Endothelial cell of umbilical vein (primary cell): Measurements from ENCODE around the gene IL4I1. TPM values are rescaled to one million over a fixed set of nuclear protein-coding genes. Genes with fewer than 3 reads are reported as not detected.

Source experiments
- BruUV-seq: library from RNA; stranded (reverse); fragments of 400-500 nt; replicated peaks from 2 replicates; lab custom pipeline; 2021; lab: Mats Ljungman, UMichigan
- CTCF ChIA-PET: fragments of 300-600, 350-600 bp; sonication (Branson Sonifier 250); formaldehyde crosslinking; loops from one replicate; lab custom pipeline; 2021; ENCODE audit warnings: antibody characterized with exemption, inconsistent platforms; lab: Charles Lee
- POLR2A ChIA-PET: fragments of 300-600, 350-600 bp; sonication (Branson Sonifier 250); formaldehyde crosslinking; loops from one replicate; lab custom pipeline; 2021; ENCODE audit warnings: antibody characterized with exemption, inconsistent platforms; lab: Charles Lee
- DNase-seq: peaks from one replicate; pipeline ENCODE4 v3.0.0-alpha.2; 2011; ENCODE audit warnings: low read depth, low spot score
- FAIRE-seq: peaks from 2 replicates; lab custom pipeline; 2011; peaks lifted over from hg19 to GRCh38; lab: Jason Lieb, UNC
- H2AFZ ChIP-seq: 2 replicates; pipeline ENCODE4 v1.6.0; 2012; ENCODE audit warnings: low read depth, low read length, control low read depth, inconsistent platforms
- H3K27ac ChIP-seq: 2 replicates; pipeline ENCODE4 v1.5.1; 2011; ENCODE audit warnings: low read depth, mild to moderate bottlenecking, control low read depth, low read length, moderate library complexity; ENCODE audit not compliant: insufficient read depth
- H3K27me3 ChIP-seq, 2 experiments: 2 replicates each; pipeline versions ENCODE4 v1.6.0 to v1.6.1; 2011; ENCODE audit warnings: low read length in 2 of 2, mixed read lengths in 1 of 2; ENCODE audit not compliant: control insufficient read depth in 2 of 2, insufficient read depth in 2 of 2
- H3K36me3 ChIP-seq, 2 experiments: 2 replicates in 1 of 2; 3 replicates in 1 of 2; pipeline ENCODE4 v1.5.1; 2011; ENCODE audit warnings: low read length in 2 of 2, mild to moderate bottlenecking in 1 of 2, moderate library complexity in 1 of 2; ENCODE audit not compliant: control insufficient read depth in 2 of 2, insufficient read depth in 2 of 2; ENCODE audit errors: extremely low read depth in 1 of 2
- H3K4me1 ChIP-seq: 3 replicates; pipeline ENCODE4 v1.5.1; 2011; ENCODE audit warnings: mild to moderate bottlenecking, low read length; ENCODE audit not compliant: control insufficient read depth, insufficient read depth; ENCODE audit errors: extremely low read depth
- H3K4me2 ChIP-seq: 2 replicates; pipeline ENCODE4 v1.6.1; 2011; ENCODE audit warnings: low read length, control low read depth, mixed read lengths; ENCODE audit not compliant: insufficient read depth
- H3K4me3 ChIP-seq, 3 experiments: fragments of 200-600 bp in 1 of 3; sonication (generic), shearing (Covaris generic) in 1 of 3; replicated peaks in 1 of 3; 2 replicates each; pipeline ENCODE4 v1.5.1; 2011 to 2016; ENCODE audit warnings: control low read depth in 3 of 3, low read length in 3 of 3, mild to moderate bottlenecking in 2 of 3, inconsistent platforms in 1 of 3, low read depth in 1 of 3, moderate library complexity in 1 of 3; ENCODE audit not compliant: insufficient read depth in 1 of 3
- H3K79me2 ChIP-seq: 2 replicates; pipeline ENCODE4 v1.6.0; 2012; ENCODE audit warnings: low read length, inconsistent platforms; ENCODE audit not compliant: control insufficient read depth, insufficient read depth
- H3K9ac ChIP-seq: replicated peaks from 2 replicates; pipeline ENCODE3; 2011; ENCODE audit warnings: low read length, control low read depth; ENCODE audit not compliant: insufficient read depth; ENCODE audit errors: extremely low read depth
- H3K9me1 ChIP-seq: replicated peaks from 3 replicates; pipeline ENCODE4 v1.6.0; 2011; ENCODE audit warnings: mild to moderate bottlenecking, low read length; ENCODE audit not compliant: control insufficient read depth, insufficient read depth; ENCODE audit errors: extremely low read depth
- H3K9me3 ChIP-seq: replicated peaks from 2 replicates; pipeline ENCODE4 v1.5.1; 2012; ENCODE audit warnings: low read length, inconsistent platforms; ENCODE audit not compliant: control insufficient read depth, insufficient read depth
- H4K20me1 ChIP-seq: replicated peaks from 2 replicates; pipeline ENCODE3; 2011; ENCODE audit warnings: mild to moderate bottlenecking, low read length; ENCODE audit not compliant: control insufficient read depth, insufficient read depth; ENCODE audit errors: extremely low read depth
- EZH2 ChIP-seq: IDR thresholded peaks from 2 replicates; pipeline ENCODE4 v1.6.1; 2012; ENCODE audit warnings: borderline replicate concordance, low read depth, mild to moderate bottlenecking, moderate library complexity, low read length, inconsistent platforms; ENCODE audit not compliant: severe bottlenecking
- FOS ChIP-seq: IDR thresholded peaks from 2 replicates; pipeline ENCODE4 v1.6.1; 2011; ENCODE audit warnings: mild to moderate bottlenecking, low read length, moderate library complexity, borderline replicate concordance; ENCODE audit not compliant: insufficient read depth
- GATA2 ChIP-seq: IDR thresholded peaks from 2 replicates; pipeline ENCODE4 v1.7.0; 2011; ENCODE audit warnings: low read depth, mild to moderate bottlenecking, moderate library complexity, mixed read lengths, low read length; ENCODE audit not compliant: insufficient read length, insufficient read depth
- JUN ChIP-seq: IDR thresholded peaks from 2 replicates; pipeline ENCODE4 v1.6.1; 2011; ENCODE audit warnings: borderline replicate concordance, low read depth; ENCODE audit not compliant: insufficient read length, insufficient read depth
- MYC ChIP-seq: IDR thresholded peaks from one replicate; pipeline ENCODE4 v1.6.1; 2011; ENCODE audit warnings: mild to moderate bottlenecking, low read depth, low read length
- POLR2A ChIP-seq: IDR thresholded peaks from 2 replicates; pipeline ENCODE4 v1.6.1; 2012; ENCODE audit warnings: low read depth, mild to moderate bottlenecking, control low read depth, low read length
- POLR2AphosphoS5 ChIP-seq: IDR thresholded peaks from 2 replicates; pipeline ENCODE4 v1.6.1; 2012; ENCODE audit warnings: low read depth, mild to moderate bottlenecking, control low read depth, low read length, moderate library complexity; ENCODE audit not compliant: insufficient read depth
- dilution Hi-C: fragments of 300-500 bp; cut with MboI; formaldehyde crosslinking; loops from one replicate; pipeline ENCODE4 v1.15.0; 2019; ENCODE audit warnings: low sequenced_read_pairs; ENCODE audit not compliant: extremely low pct_ligation_motif_present
- intact Hi-C: fragments of 100-400 bp; cut with micrococcal nuclease; formaldehyde crosslinking; loops from one replicate; pipeline ENCODE4 v1.10.0; 2022
- polyA plus RNA-seq, 4 experiments: library from polyadenylated mRNA; depleted of rRNA in 3 of 4; stranded (reverse) in 3 of 4; unstranded in 1 of 4; fragments of >200 nt; gene quantifications; 2 replicates each; pipeline versions ENCODE4 v1.2.1 to v1.2.3, GENCODE V29; 2011 to 2012; ENCODE audit warnings: missing spikeins in 1 of 4
- total RNA-seq: library from RNA; stranded (reverse); gene quantifications from 2 replicates; pipeline ENCODE4 v1.2.3, GENCODE V29; 2021
- TF ChIP-seq, protein P1 (sequence below), 2 donors: IDR thresholded peaks; 1 replicate in 1 of 2; 2 replicates in 1 of 2; pipeline ENCODE4 v1.5.1; 2011; ENCODE audit warnings: low read length in 2 of 2, mild to moderate bottlenecking in 2 of 2, moderate library complexity in 2 of 2, control low read depth in 1 of 2, inconsistent platforms in 1 of 2, low read depth in 1 of 2; ENCODE audit not compliant: insufficient read depth in 1 of 2; ENCODE audit errors: extremely low read depth in 1 of 2
- TF ChIP-seq, protein P2 (sequence below): IDR thresholded peaks from 2 replicates; pipeline ENCODE4 v1.6.1; 2011; ENCODE audit not compliant: insufficient read depth, insufficient read length

IL4I1 gene
- total and polyA plus RNA-seq, 2 donors (not counting 3 experiments of a cell fraction or from before 2014, with no cell fraction given): 5.0 to 5.6 TPM

DNA sequence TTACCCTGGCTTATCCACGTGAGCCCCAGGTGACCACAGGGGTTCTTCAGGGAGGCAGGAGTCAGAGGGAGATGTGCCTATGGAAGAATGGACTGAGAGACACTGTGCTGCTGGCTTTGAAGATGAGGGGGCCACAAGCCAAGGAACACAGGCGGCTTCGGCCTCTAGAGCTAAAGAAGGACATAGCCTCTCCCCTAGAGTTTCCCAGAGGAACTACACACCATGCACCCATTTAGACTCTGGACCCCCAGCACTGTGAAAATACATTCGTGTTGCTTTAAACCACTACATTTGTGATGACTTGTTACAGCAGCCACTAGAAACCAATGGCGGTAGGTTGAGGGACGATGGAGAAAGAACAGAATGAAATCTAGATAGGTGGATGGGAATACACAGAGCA lies 18.6 kb upstream of the IL4I1 start:
- Histone ChIP-seq H2AFZ (no peak overlapping the region), H3K4me2 (no peak overlapping the region), H3K4me3 (no peak overlapping the region), H4K20me1 (no peaks in the 10 kb centered on the region), H3K27me3 (no peaks in the 10 kb centered on the region), H3K36me3 (peaks cover 6 to 14% of the 10 kb centered on the region in 2 experiments), H3K4me1 (no peaks in the 10 kb centered on the region), H3K9me1 (no peaks in the 10 kb centered on the region), H3K9me3 (no peaks in the 10 kb centered on the region), H3K79me2 (peaks cover 38% of the 10 kb centered on the region), H3K27ac (no peak overlapping the region), H3K9ac (no peak overlapping the region)
- CTCF ChIA-PET: no interaction called here
- BruUV-seq: no TSS peak
- no peak for DNase-seq
- dilution Hi-C loops (no loop called here), intact Hi-C loops (no loop called here)
- no peak for FAIRE-seq
- TF ChIP-seq FOS (no peak), MYC (no peak), JUN (no peak), POLR2AphosphoS5 (no peak), POLR2A (no peak), GATA2 (no peak), EZH2 (no peak)
- TF ChIP-seq, protein P1, sequence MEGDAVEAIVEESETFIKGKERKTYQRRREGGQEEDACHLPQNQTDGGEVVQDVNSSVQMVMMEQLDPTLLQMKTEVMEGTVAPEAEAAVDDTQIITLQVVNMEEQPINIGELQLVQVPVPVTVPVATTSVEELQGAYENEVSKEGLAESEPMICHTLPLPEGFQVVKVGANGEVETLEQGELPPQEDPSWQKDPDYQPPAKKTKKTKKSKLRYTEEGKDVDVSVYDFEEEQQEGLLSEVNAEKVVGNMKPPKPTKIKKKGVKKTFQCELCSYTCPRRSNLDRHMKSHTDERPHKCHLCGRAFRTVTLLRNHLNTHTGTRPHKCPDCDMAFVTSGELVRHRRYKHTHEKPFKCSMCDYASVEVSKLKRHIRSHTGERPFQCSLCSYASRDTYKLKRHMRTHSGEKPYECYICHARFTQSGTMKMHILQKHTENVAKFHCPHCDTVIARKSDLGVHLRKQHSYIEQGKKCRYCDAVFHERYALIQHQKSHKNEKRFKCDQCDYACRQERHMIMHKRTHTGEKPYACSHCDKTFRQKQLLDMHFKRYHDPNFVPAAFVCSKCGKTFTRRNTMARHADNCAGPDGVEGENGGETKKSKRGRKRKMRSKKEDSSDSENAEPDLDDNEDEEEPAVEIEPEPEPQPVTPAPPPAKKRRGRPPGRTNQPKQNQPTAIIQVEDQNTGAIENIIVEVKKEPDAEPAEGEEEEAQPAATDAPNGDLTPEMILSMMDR (IDR thresholded peaks at IDR 0.05; ENCODE audit: extremely low read depth in 1 of 2, insufficient read depth in 1 of 2, low read depth in 1 of 2, low read length in 2 of 2): no peak
- TF ChIP-seq, protein P2, sequence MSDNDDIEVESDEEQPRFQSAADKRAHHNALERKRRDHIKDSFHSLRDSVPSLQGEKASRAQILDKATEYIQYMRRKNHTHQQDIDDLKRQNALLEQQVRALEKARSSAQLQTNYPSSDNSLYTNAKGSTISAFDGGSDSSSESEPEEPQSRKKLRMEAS: no peak
- POLR2A ChIA-PET: no interaction called here
